Ovary (tissue), 9 donors: Measurements from ENCODE around the gene RASGRP3. TPM values are rescaled to one million over a fixed set of nuclear protein-coding genes. Genes with fewer than 3 reads are reported as not detected.

Experiments used
- DNase-seq, 5 donors: peaks; one replicate each; pipeline ENCODE4 v3.0.0-alpha.2; 2019 to 2020
- H3K27ac ChIP-seq, 2 donors: fragments of 200-600 bp; one replicate each; pipeline versions ENCODE4 v1.5.1 to v1.8.0; 2019 to 2022
- H3K27me3 ChIP-seq: fragments of 200-600 bp; one replicate; pipeline ENCODE4 v1.8.0; 2022
- H3K36me3 ChIP-seq: fragments of 200-600 bp; sonication (generic); one replicate; pipeline ENCODE4 v1.5.1; 2019
- H3K4me1 ChIP-seq: one replicate; pipeline ENCODE4 v1.8.1; 2013; ENCODE audit warnings: mild to moderate bottlenecking, moderate library complexity; ENCODE audit not compliant: insufficient read depth
- H3K4me3 ChIP-seq: fragments of 200-600 bp; sonication (generic); one replicate; pipeline ENCODE4 v1.5.1; 2017
- H3K9me3 ChIP-seq, 2 donors: fragments of 200-600 bp in 1 of 2; sonication (generic) in 1 of 2; one replicate each; pipeline versions ENCODE4 v1.5.1 to v1.8.1; 2013 to 2019; ENCODE audit warnings: mild to moderate bottlenecking in 1 of 2, moderate library complexity in 1 of 2
- EP300 ChIP-seq: sonication (generic); formaldehyde crosslinking; IDR thresholded peaks from one replicate; pipeline ENCODE4 v1.6.1; 2017; ENCODE audit warnings: antibody characterized with exemption
- POLR2A ChIP-seq: fragments of 450-650 bp; IDR thresholded peaks from one replicate; pipeline ENCODE4 v1.6.1; 2017; ENCODE audit warnings: antibody characterized with exemption, mild to moderate bottlenecking, moderate library complexity
- WGBS, 3 donors: extraction: QIAGEN DNeasy Blood & Tissue Kit in 1 of 3; methylation state at CpG; one replicate each; pipeline versions ENCODE4 v1.1.5 to v1.1.7; 2013 to 2017; 5-methylcytosine and 5-hydroxymethylcytosine counted together
- intact Hi-C, 4 donors: fragments of 100-400 bp; cut with DNase I; formaldehyde crosslinking; loops; one replicate each; pipeline versions ENCODE4 v1.11.0 to v1.15.1; 2022 to 2023
- polyA plus RNA-seq, 2 donors: library from polyadenylated mRNA; stranded (reverse); fragments of 200-250 nt in 1 of 2; fragments of 350-450 nt in 1 of 2; fragmentation: Illumina TruSeq in 1 of 2; extraction: RNeasy Lipid Tissue Mini Kit (QIAGEN cat#74804) in 1 of 2; gene quantifications; one replicate each; pipeline ENCODE4 v1.2.3, GENCODE V29; 2013 to 2014
- total RNA-seq, 7 donors: library from RNA; depleted of rRNA in 2 of 7; stranded (reverse); fragments of >200 nt in 2 of 7; fragmentation: NEBNext Ultra II Directional in 3 of 7; extraction: Animal tissue kit (Norgen Biotek cat#: 25700) in 3 of 7; gene quantifications; one replicate each; pipeline versions ENCODE4 v1.1.0 to v1.2.4, GENCODE V29; 2016 to 2023
- TF ChIP-seq, protein P1 (sequence below), 3 donors: fragments of 450-650 bp in 2 of 3; fragments of 200-600 bp in 1 of 3; IDR thresholded peaks; one replicate each; pipeline versions ENCODE4 v1.5.1 to v1.8.0; 2016 to 2022; ENCODE audit warnings: antibody characterized with exemption in 3 of 3, mild to moderate bottlenecking in 1 of 3
- donor health status: DM: no; HTN: no; CAD: no; lungs with moderate emphysema.
- donor health status: DM: no; HTN: no; CAD: no.
- donor health status: Bipolar disorder and iron deficiency.
- donor health status: DM: yes; HTN: yes; CAD: no.
- donor health status: DM: no; HTN: no; CAD: no.
- donor health status: DM: yes; HTN: yes; CAD: no.

RASGRP3 gene
- total and polyA plus RNA-seq, 9 donors: 1.9 to 6.4 (median 3.0) TPM

DNA sequence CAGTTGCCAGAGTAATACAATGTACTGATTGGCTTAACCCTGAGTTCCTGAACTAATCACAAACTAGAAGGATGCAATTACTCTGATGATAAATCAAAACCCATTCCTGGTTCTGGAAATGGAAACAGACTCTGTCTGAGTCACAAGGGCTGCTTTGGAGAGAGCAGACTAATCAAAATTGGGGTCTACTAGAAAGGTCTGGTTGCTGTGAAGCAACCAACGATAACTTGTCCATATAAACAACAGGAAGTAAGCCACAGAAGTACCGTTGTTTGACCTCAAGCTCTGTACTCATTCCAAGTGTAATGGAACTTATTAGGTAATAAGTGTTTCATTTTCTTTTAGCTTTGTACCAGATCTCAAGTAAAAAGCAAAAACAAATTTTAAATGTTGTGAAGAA, 49.7 kb downstream of the RASGRP3 start:
- TF ChIP-seq, protein P1, sequence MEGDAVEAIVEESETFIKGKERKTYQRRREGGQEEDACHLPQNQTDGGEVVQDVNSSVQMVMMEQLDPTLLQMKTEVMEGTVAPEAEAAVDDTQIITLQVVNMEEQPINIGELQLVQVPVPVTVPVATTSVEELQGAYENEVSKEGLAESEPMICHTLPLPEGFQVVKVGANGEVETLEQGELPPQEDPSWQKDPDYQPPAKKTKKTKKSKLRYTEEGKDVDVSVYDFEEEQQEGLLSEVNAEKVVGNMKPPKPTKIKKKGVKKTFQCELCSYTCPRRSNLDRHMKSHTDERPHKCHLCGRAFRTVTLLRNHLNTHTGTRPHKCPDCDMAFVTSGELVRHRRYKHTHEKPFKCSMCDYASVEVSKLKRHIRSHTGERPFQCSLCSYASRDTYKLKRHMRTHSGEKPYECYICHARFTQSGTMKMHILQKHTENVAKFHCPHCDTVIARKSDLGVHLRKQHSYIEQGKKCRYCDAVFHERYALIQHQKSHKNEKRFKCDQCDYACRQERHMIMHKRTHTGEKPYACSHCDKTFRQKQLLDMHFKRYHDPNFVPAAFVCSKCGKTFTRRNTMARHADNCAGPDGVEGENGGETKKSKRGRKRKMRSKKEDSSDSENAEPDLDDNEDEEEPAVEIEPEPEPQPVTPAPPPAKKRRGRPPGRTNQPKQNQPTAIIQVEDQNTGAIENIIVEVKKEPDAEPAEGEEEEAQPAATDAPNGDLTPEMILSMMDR (IDR thresholded peaks at IDR 0.05): no peak
- TF ChIP-seq POLR2A (no peak), EP300 (no peak)
- intact Hi-C loops: no loop called here
- 5 to 6% (median 6%) methylated on average over 2 of the region's 2 CpGs for WGBS, 3 donors

DNA sequence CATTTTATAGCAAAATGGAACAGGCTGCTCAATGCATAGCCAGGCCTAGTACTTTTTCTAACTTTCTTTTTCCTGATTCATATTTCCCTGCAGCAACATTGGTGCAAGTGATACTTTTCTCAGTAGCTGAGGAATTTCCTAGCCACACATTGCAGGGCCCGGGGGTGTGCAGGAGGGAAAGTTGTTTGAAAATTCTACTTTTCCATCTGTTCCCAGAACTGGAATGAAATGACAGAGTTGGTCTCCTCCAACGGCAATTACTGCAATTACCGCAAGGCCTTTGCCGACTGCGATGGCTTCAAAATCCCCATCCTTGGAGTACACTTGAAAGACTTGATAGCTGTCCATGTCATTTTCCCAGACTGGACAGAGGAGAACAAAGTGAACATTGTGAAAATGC, 50.5 kb downstream of the RASGRP3 start:
- no peaks in the 10 kb centered on the region for H3K27me3 ChIP-seq
- H3K4me1 ChIP-seq: peaks cover 1% of the 10 kb centered on the region
- no peaks in the 10 kb centered on the region for H3K36me3 ChIP-seq
- intact Hi-C loops: no loop called here
- no peaks in the 10 kb centered on the region for H3K9me3 ChIP-seq
- no peak for DNase-seq
- no peak overlapping the region for H3K27ac ChIP-seq
- 95 to 96% (median 95%) methylated on average over 5 of the region's 5 CpGs for WGBS, 3 donors
- no peak overlapping the region for H3K4me3 ChIP-seq
- TF ChIP-seq POLR2A (no peak), EP300 (no peak)
- TF ChIP-seq, protein P1 (IDR thresholded peaks at IDR 0.05): no peak

More for the DNA sequence above, 49.7 kb downstream of the RASGRP3 start:
- no peaks in the 10 kb centered on the region for H3K36me3 ChIP-seq
- no peak overlapping the region for H3K27ac ChIP-seq
- peaks cover 2% of the 10 kb centered on the region for H3K4me1 ChIP-seq
- no peaks in the 10 kb centered on the region for H3K27me3 ChIP-seq
- H3K4me3 ChIP-seq: no peak overlapping the region
- H3K9me3 ChIP-seq: no peaks in the 10 kb centered on the region
- no peak for DNase-seq

DNA sequence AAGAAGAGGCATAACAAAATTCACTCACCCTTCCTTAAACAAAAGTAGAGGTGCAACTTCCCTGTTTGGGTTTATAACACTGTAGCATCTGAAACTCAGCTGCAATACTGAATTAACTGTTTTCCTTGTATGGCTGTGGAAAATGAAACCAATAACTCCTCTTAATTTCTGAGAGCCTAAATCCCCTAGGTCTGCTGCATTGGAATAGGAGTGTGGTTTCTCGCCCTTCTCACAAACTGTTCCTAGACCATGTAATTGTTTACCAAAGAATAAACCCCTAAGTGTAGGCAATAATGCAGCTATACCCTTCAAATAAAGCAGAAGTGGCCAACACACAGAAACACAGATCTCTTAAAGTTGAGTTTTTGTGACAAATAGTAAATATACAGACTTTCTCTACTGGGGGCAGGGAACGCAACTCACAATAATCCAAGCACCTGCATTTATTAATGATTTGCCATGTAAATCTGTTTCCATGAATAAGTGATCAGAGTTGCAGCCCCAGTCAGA, 52.0 kb downstream of the RASGRP3 start:
- TF ChIP-seq, protein P1 (IDR thresholded peaks at IDR 0.05): no peak
- TF ChIP-seq EP300: no peak
- no peak for TF ChIP-seq POLR2A
- Histone ChIP-seq H3K27me3 (no peaks in the 10 kb centered on the region), H3K4me1 (no peaks in the 10 kb centered on the region), H3K4me3 (no peak overlapping the region), H3K36me3 (no peaks in the 10 kb centered on the region), H3K27ac (no peak overlapping the region), H3K9me3 (no peaks in the 10 kb centered on the region)
- intact Hi-C loops: no loop called here
- no peak for DNase-seq
- 92 to 98% (median 96%) methylated on average over 2 of the region's 2 CpGs for WGBS, 3 donors

DNA sequence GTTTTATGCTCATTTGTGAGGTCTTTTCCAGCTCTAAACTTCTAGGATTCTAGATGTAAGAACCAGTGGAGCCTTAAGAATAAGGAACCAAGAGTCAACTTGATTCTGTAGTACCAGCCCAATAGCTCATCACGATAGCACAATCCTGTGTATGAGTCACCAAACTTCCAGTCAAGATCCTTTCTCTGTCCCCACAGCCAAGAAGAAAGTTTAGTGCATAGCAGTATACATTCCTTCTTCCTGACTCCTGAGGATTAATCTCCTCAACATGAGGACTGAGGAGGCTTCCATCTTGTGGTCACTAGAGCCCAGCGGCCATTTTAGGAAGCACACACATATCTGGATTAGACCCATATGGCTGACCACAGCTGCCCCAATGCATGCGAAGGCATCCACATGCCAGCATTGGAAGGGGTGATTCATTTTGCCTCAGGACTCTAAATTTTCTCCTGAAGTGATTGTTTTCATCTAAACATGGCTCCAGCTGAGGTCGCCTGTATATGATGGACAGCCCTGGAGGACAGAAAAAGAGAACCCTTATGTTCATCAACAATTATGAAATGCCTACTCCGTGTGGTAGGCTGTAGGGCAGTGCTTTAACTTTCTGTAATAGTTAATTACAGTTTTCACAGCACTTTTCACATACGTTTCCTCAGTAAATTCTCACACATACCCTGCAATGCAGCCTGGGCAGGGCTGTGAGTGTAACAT, 53.5 kb downstream of the RASGRP3 start:
- Histone ChIP-seq H3K9me3 (no peaks in the 10 kb centered on the region), H3K36me3 (no peaks in the 10 kb centered on the region), H3K4me1 (no peaks in the 10 kb centered on the region), H3K27ac (no peak overlapping the region), H3K4me3 (no peak overlapping the region), H3K27me3 (no peaks in the 10 kb centered on the region)
- 86 to 87% (median 87%) methylated on average over 6 of the region's 6 CpGs for WGBS, 3 donors
- DNase-seq: no peak
- TF ChIP-seq, protein P1 (IDR thresholded peaks at IDR 0.05): no peak
- TF ChIP-seq EP300: no peak
- no peak for TF ChIP-seq POLR2A
- intact Hi-C loops: no loop called here
